GM23338 (cell line): ENCODE results near the gene PIMREG. TPM values are rescaled to one million over a fixed set of nuclear protein-coding genes. Genes with fewer than 3 reads are reported as not detected.

Experiments used
- ATAC-seq: fragments of 200-7000 bp; cut with Tn5 transposase; 3 replicates; pipeline ENCODE4 v1.9.1; 2020
- DNase-seq: peaks from one replicate; pipeline ENCODE4 v3.0.0-alpha.2; 2015; ENCODE audit warnings: low spot score
- H2AFZ ChIP-seq: fragments of 200-600 bp; sonication (generic); 2 replicates; pipeline ENCODE4 v1.8.0; 2016; ENCODE audit warnings: antibody characterized with exemption, mild to moderate bottlenecking, moderate library complexity
- H3F3A ChIP-seq: fragments of 200-600 bp; sonication (generic); replicated peaks from 2 replicates; pipeline ENCODE4 v1.8.0; 2017; ENCODE audit warnings: antibody characterized with exemption, mixed run types, low read depth
- H3K27ac ChIP-seq: fragments of 200-600 bp; sonication (generic); 2 replicates; pipeline ENCODE4 v1.6.1; 2016; ENCODE audit warnings: low read depth
- H3K27me3 ChIP-seq: fragments of 200-600 bp; sonication (generic); 2 replicates; pipeline ENCODE4 v1.8.0; 2016; ENCODE audit warnings: mild to moderate bottlenecking, mixed run types, moderate library complexity; ENCODE audit not compliant: insufficient read depth
- H3K36me3 ChIP-seq: fragments of 200-600 bp; sonication (generic); 2 replicates; pipeline ENCODE4 v1.8.0; 2016; ENCODE audit warnings: mild to moderate bottlenecking; ENCODE audit not compliant: insufficient read depth
- H3K4me1 ChIP-seq: fragments of 200-600 bp; sonication (generic); 2 replicates; pipeline ENCODE4 v1.8.0; 2016; ENCODE audit warnings: mild to moderate bottlenecking, moderate library complexity; ENCODE audit not compliant: insufficient read depth
- H3K4me2 ChIP-seq: fragments of 200-600 bp; sonication (generic); 2 replicates; pipeline ENCODE4 v1.7.1; 2017; ENCODE audit warnings: mixed run types
- H3K4me3 ChIP-seq: fragments of 200-600 bp; sonication (generic); 2 replicates; pipeline ENCODE4 v1.6.1; 2016; ENCODE audit warnings: mixed run types
- H3K79me2 ChIP-seq: fragments of 200-600 bp; sonication (generic); replicated peaks from 2 replicates; pipeline ENCODE4 v1.8.0; 2017; ENCODE audit warnings: mild to moderate bottlenecking; ENCODE audit not compliant: insufficient read depth
- H3K9me2 ChIP-seq: fragments of 200-600 bp; sonication (generic); 2 replicates; pipeline ENCODE4 v1.8.0; 2017; ENCODE audit not compliant: insufficient read depth
- H4K20me1 ChIP-seq: fragments of 200-600 bp; sonication (generic); replicated peaks from 2 replicates; pipeline ENCODE4 v1.8.0; 2017; ENCODE audit warnings: mild to moderate bottlenecking; ENCODE audit not compliant: insufficient read depth
- H3K27ac Mint-ChIP-seq: 2 replicates; pipeline ENCODE4 v1.8.0; 2020; ENCODE audit warnings: inconsistent platforms, mild to moderate bottlenecking, moderate library complexity, mixed read lengths
- H3K27me3 Mint-ChIP-seq: 3 replicates; pipeline ENCODE4 v1.8.0; 2022; ENCODE audit warnings: low read depth, mild to moderate bottlenecking, moderate library complexity, mixed read lengths, inconsistent platforms; ENCODE audit not compliant: insufficient read depth, poor library complexity
- H3K36me3 Mint-ChIP-seq: 3 replicates; pipeline ENCODE4 v1.8.0; 2021; ENCODE audit warnings: low read depth, mild to moderate bottlenecking, inconsistent platforms, moderate library complexity, mixed read lengths
- H3K4me1 Mint-ChIP-seq: 3 replicates; pipeline ENCODE4 v1.8.0; 2020; ENCODE audit warnings: mild to moderate bottlenecking, inconsistent platforms, mixed read lengths
- H3K4me3 Mint-ChIP-seq: 3 replicates; pipeline ENCODE4 v1.8.0; 2021; ENCODE audit warnings: moderate library complexity, mild to moderate bottlenecking, inconsistent platforms, mixed read lengths
- H3K9me3 Mint-ChIP-seq: 3 replicates; pipeline ENCODE4 v1.8.0; 2020; ENCODE audit warnings: moderate library complexity, mild to moderate bottlenecking, inconsistent platforms, mixed read lengths
- CREB1 ChIP-seq: fragments of 250-450 bp; sonication (Bioruptor Pico); IDR thresholded peaks from 2 replicates; pipeline ENCODE4 v1.5.0; 2020; ENCODE audit warnings: low read depth, mild to moderate bottlenecking, moderate library complexity
- CTCF ChIP-seq, 2 experiments: fragments of 200-600 bp in 1 of 2; sonication (generic) in 1 of 2; conservative IDR thresholded peaks; 2 replicates each; pipeline versions ENCODE4 v1.5.1 to v1.6.1; 2016 to 2017; ENCODE audit warnings: antibody characterized with exemption in 2 of 2, low read depth in 2 of 2, mild to moderate bottlenecking in 2 of 2, moderate library complexity in 1 of 2
- ETS1 ChIP-seq: IDR thresholded peaks from 2 replicates; pipeline ENCODE4 v1.6.1; 2016; ENCODE audit warnings: antibody characterized with exemption
- EZH2 ChIP-seq: fragments of 200-600 bp; sonication (generic); IDR thresholded peaks from one replicate; pipeline ENCODE4 v1.8.0; 2017; ENCODE audit warnings: antibody characterized with exemption, mild to moderate bottlenecking, low read depth; ENCODE audit not compliant: unreplicated experiment
- EZH2phosphoT487 ChIP-seq: fragments of 200-600 bp; sonication (generic); IDR thresholded peaks from one replicate; pipeline ENCODE4 v1.8.1; 2018; ENCODE audit warnings: antibody characterized with exemption; ENCODE audit not compliant: unreplicated experiment
- JUNB ChIP-seq: IDR thresholded peaks from one replicate; pipeline ENCODE4 v1.6.1; 2016; ENCODE audit warnings: antibody characterized with exemption; ENCODE audit not compliant: unreplicated experiment
- NANOG ChIP-seq: IDR thresholded peaks from 2 replicates; pipeline ENCODE4 v1.6.1; 2016; ENCODE audit warnings: antibody characterized with exemption, borderline replicate concordance
- POLR2AphosphoS5 ChIP-seq: IDR thresholded peaks from 2 replicates; pipeline ENCODE4 v1.6.1; 2016; ENCODE audit warnings: antibody characterized with exemption, low read depth
- REST ChIP-seq: IDR thresholded peaks from one replicate; pipeline ENCODE4 v1.6.1; 2018; ENCODE audit warnings: antibody characterized with exemption; ENCODE audit not compliant: unreplicated experiment
- STAT1 ChIP-seq: IDR thresholded peaks from one replicate; pipeline ENCODE4 v1.6.1; 2016; ENCODE audit warnings: antibody characterized with exemption; ENCODE audit not compliant: unreplicated experiment
- ZNF114 ChIP-seq: fragments of 250-450 bp; sonication (Bioruptor Pico); IDR thresholded peaks from 2 replicates; pipeline ENCODE4 v1.5.0; 2020; ENCODE audit warnings: mild to moderate bottlenecking, moderate library complexity
- ZNF331 ChIP-seq: fragments of 250-450 bp; sonication (Bioruptor Pico); IDR thresholded peaks from 2 replicates; pipeline ENCODE4 v1.5.0; 2020; ENCODE audit warnings: low read depth, mild to moderate bottlenecking, moderate library complexity
- ZNF462 ChIP-seq: fragments of 250-450 bp; sonication (Bioruptor Pico); IDR thresholded peaks from 2 replicates; pipeline ENCODE4 v1.5.0; 2020; ENCODE audit warnings: mild to moderate bottlenecking, moderate library complexity
- polyA plus RNA-seq: library from polyadenylated mRNA; unstranded; fragments of >200 nt; fragmentation: Nextera tagmentation; extraction: Ambion mirVana; gene quantifications from 2 replicates; pipeline ENCODE4 v1.2.1, GENCODE V29; 2016
- total RNA-seq: library from RNA; depleted of rRNA; stranded (reverse); fragments of >200 nt; shearing (Covaris generic); gene quantifications from 2 replicates; pipeline ENCODE4 v1.2.3, GENCODE V29; 2014

The PIMREG gene
- total and polyA plus RNA-seq, 2 experiments from 2014 or later, result 87.8 to 144 TPM

- no peaks in the 10 kb centered on the region for H3K36me3 ChIP-seq
- H3K9me2 ChIP-seq, result no peaks in the 10 kb centered on the region
- H3K4me3 ChIP-seq, result no peak overlapping the region
- H2AFZ ChIP-seq, result no peak overlapping the region
- no peaks in the 10 kb centered on the region for H4K20me1 ChIP-seq
- no peaks in the 10 kb centered on the region for H3K79me2 ChIP-seq
- Mint-ChIP-seq H3K27me3 (peaks cover 12% of the 10 kb centered on the region), H3K4me1 (peaks cover 26% of the 10 kb centered on the region), H3K4me3 (no peak overlapping the region), H3K27ac (no peak overlapping the region), H3K9me3 (no peaks in the 10 kb centered on the region; the same call in 1 of the 3 replicates), H3K36me3 (no peaks in the 10 kb centered on the region)
- TF ChIP-seq ETS1 (no peak), POLR2AphosphoS5 (no peak), EZH2phosphoT487 (no peak), REST (no peak), ZNF331 (CRISPR knock-in tag) (no peak), CREB1 (CRISPR knock-in tag) (no peak), NANOG (no peak), CTCF (conservative IDR thresholded peaks at IDR 0.05; ENCODE audit: low read depth in 2 of 2) (no peak), STAT1 (no peak), JUNB (no peak), EZH2 (no peak), ZNF462 (CRISPR knock-in tag) (no peak), ZNF114 (CRISPR knock-in tag) (no peak)
- H3F3A ChIP-seq, result no peaks in the 10 kb centered on the region
- no peaks in the 10 kb centered on the region for H3K27me3 ChIP-seq
- ATAC-seq, result no peak
- no peak overlapping the region for H3K27ac ChIP-seq
- H3K4me2 ChIP-seq, result no peak overlapping the region
- DNase-seq, result no peak
- peaks cover 16% of the 10 kb centered on the region for H3K4me1 ChIP-seq
Measured at GRCh38 chr17:6464446-6465041, 20.3 kb downstream of the PIMREG start.
